Natural killer cell (primary cell): ENCODE results near the gene C19orf25. TPM values are rescaled to one million over a fixed set of nuclear protein-coding genes. Genes with fewer than 3 reads are reported as not detected.

Source experiments
- ATAC-seq, 3 donors: fragments of 150-1000 bp in 2 of 3; fragments of 200-7000 bp in 1 of 3; cut with Tn5 transposase; 1 replicate in 1 of 3; 2 replicates in 2 of 3; pipeline ENCODE4 v1.10.0; 2021; ENCODE audit warnings: mild to moderate bottlenecking in 2 of 3, moderate library complexity in 2 of 3
- DNase-seq, 2 donors: peaks; one replicate each; pipeline versions ENCODE4 v3.0.0 to v3.0.0-alpha.2; 2013 to 2021; ENCODE audit warnings: mixed read lengths in 1 of 2
- H3K27ac ChIP-seq: one replicate; pipeline ENCODE4 v1.5.1; 2013; ENCODE audit warnings: mild to moderate bottlenecking, low read length
- H3K27me3 ChIP-seq: one replicate; pipeline ENCODE4 v1.6.1; 2013; ENCODE audit warnings: low read length; ENCODE audit not compliant: control insufficient read depth, insufficient read depth
- H3K36me3 ChIP-seq: one replicate; pipeline ENCODE4 v1.6.1; 2013; ENCODE audit warnings: low read length; ENCODE audit not compliant: control insufficient read depth, insufficient read depth
- H3K4me1 ChIP-seq: one replicate; pipeline ENCODE4 v1.6.1; 2013; ENCODE audit warnings: low read length; ENCODE audit not compliant: control insufficient read depth, insufficient read depth
- H3K4me3 ChIP-seq: one replicate; pipeline ENCODE4 v1.5.1; 2013; ENCODE audit warnings: low read length
- H3K9me3 ChIP-seq: one replicate; pipeline ENCODE4 v1.6.1; 2013; ENCODE audit warnings: low read length; ENCODE audit not compliant: control insufficient read depth, insufficient read depth
- H3K27ac Mint-ChIP-seq, 2 donors: one replicate each; pipeline ENCODE4 v1.8.0; 2022; ENCODE audit warnings: mild to moderate bottlenecking in 2 of 2, mixed read lengths in 2 of 2, moderate library complexity in 1 of 2
- H3K27me3 Mint-ChIP-seq, 2 donors: one replicate each; pipeline ENCODE4 v1.8.0; 2022; ENCODE audit warnings: low read depth in 2 of 2, mixed read lengths in 2 of 2
- H3K36me3 Mint-ChIP-seq: one replicate; pipeline ENCODE4 v1.8.0; 2022; ENCODE audit warnings: mixed read lengths
- H3K4me1 Mint-ChIP-seq, 2 donors: one replicate each; pipeline ENCODE4 v1.8.0; 2022; ENCODE audit warnings: mixed read lengths in 2 of 2
- H3K4me3 Mint-ChIP-seq: one replicate; pipeline ENCODE4 v1.8.0; 2022; ENCODE audit warnings: mild to moderate bottlenecking, moderate library complexity, mixed read lengths
- H3K9me3 Mint-ChIP-seq, 2 donors: one replicate each; pipeline ENCODE4 v1.8.0; 2022; ENCODE audit warnings: mixed read lengths in 2 of 2
- WGBS: methylation state at CpG from one replicate; pipeline ENCODE4 v1.1.7; 2013; ENCODE audit warnings: missing lambda C conversion rate; ENCODE audit not compliant: insufficient coverage; 5-methylcytosine and 5-hydroxymethylcytosine counted together
- intact Hi-C: fragments of 100-400 bp; cut with micrococcal nuclease; formaldehyde crosslinking; loops from one replicate; pipeline ENCODE4 v1.14.2; 2022
- total RNA-seq, 4 donors: library from RNA; stranded (reverse); fragments of 120-200 nt in 1 of 4; gene quantifications; one replicate each; pipeline versions ENCODE4 v1.2.3 to v1.2.4, GENCODE V29; 2013 to 2022
- TF ChIP-seq, protein P1 (sequence below): fragments of 200-600 bp; IDR thresholded peaks from one replicate; pipeline ENCODE4 v1.8.0; 2022; ENCODE audit warnings: antibody characterized with exemption

Gene C19orf25
- total RNA-seq, 3 donors from 2014 or later (not counting 1 experiment from before 2014, with no cell fraction given), result 30.2 to 42.2 (median 34.3) TPM

DNA sequence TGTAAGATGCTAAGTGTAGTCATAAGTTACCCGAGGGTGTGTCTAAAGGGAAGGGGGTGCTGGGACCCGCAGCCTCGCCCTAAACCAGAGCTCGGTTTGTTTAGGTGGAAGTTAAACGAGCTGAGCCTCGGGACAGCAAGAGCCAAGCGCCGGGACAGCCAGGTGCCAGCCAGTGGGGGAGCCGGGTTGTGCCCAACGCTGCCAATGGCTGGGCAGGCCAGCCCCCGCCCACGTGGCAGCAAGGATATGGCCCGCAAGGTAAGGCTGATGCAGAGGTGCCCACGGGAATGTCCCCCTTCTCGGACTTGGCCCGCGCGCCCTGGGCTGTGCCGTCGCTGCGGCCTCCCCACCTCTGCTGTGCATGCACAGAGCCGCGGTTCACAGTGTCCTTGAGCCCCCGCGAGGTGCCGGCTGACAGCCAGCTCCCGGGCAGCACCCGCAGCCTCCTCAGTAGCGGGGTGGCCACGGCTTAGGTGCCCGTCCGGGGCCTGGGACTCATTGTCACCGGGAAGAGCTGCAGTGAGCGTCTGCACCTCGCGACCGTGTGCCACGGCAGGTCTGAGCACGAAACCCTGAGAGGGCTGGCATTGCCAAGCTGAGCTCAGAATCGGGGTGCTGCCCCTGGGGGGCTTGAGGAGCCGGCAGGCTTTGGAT lies 50.1 kb downstream of the C19orf25 start:
- DNase-seq (no peak), ATAC-seq (no peak)
- no peak overlapping the region for H3K4me3 ChIP-seq
- H3K4me3 Mint-ChIP-seq, result no peak overlapping the region
- WGBS, result 97% methylated on average over 41 of the region's 41 CpGs
- H3K9me3 Mint-ChIP-seq, result no peaks in the 10 kb centered on the region
- H3K27me3 Mint-ChIP-seq, result no peaks in the 10 kb centered on the region
- H3K27ac Mint-ChIP-seq, result no peak overlapping the region
- no peaks in the 10 kb centered on the region for H3K4me1 Mint-ChIP-seq
- H3K36me3 Mint-ChIP-seq, result no peaks in the 10 kb centered on the region
- no peaks in the 10 kb centered on the region for H3K27me3 ChIP-seq
- TF ChIP-seq, protein P1, sequence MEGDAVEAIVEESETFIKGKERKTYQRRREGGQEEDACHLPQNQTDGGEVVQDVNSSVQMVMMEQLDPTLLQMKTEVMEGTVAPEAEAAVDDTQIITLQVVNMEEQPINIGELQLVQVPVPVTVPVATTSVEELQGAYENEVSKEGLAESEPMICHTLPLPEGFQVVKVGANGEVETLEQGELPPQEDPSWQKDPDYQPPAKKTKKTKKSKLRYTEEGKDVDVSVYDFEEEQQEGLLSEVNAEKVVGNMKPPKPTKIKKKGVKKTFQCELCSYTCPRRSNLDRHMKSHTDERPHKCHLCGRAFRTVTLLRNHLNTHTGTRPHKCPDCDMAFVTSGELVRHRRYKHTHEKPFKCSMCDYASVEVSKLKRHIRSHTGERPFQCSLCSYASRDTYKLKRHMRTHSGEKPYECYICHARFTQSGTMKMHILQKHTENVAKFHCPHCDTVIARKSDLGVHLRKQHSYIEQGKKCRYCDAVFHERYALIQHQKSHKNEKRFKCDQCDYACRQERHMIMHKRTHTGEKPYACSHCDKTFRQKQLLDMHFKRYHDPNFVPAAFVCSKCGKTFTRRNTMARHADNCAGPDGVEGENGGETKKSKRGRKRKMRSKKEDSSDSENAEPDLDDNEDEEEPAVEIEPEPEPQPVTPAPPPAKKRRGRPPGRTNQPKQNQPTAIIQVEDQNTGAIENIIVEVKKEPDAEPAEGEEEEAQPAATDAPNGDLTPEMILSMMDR, result no peak
- no peaks in the 10 kb centered on the region for H3K9me3 ChIP-seq
- no peak overlapping the region for H3K27ac ChIP-seq
- intact Hi-C loops, result no loop called here
- H3K36me3 ChIP-seq, result peaks cover 65% of the 10 kb centered on the region
- H3K4me1 ChIP-seq, result no peaks in the 10 kb centered on the region

DNA sequence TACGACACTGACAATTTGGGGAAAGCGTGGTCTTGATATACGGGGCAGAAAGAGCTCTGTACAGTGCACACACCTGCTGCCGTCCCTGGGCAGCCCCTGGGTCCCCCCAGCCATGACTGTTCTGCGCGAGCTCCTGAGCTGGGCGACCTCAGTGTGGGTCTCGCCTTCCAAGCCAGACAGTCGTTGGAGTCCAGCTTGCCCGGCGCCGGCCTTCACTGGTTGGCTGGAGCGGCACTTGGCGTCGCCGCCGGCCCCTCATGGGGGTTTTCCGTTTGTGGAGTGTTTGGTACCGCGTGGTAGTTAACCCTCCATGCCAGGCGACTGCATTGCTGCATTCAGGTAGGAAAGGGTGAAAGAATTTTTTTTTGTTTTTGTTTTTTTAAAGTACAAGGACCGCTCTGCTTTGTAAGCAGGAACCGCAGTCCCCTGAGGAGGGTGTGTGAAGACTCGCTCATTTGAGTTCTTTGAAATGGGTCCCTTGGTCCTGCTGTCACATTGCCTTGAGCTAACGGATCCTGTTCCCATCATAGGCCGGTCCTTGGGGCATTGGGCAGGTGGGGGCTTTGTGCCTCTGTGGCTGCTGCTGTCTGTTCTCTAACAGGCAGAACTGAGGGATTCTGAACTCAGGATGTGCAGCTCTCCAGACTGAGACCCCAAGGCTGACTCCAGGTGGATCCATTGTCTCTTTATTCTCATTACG lies 51.6 kb downstream of the C19orf25 start:
- H3K36me3 Mint-ChIP-seq, result no peaks in the 10 kb centered on the region
- H3K4me3 Mint-ChIP-seq, result no peak overlapping the region

DNA sequence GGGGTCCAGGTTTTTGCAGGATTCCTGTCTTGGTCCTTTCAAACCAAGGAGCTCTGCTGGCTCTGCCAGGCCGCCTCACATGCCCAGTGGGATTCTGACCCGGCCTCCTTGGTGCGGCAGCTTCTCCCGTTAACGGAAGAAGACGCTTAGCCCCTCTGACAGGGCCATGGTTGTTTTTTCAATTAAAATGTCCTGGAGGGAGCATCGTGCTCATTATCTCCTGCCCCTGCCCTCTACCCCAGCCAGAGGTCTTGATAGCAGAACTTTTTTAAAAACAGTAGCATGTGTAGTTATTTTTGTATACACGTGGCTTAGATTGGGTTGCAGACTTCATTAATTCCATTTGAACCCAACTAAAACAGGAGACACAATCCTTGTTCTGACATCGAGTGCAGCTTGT lies 52.3 kb downstream of the C19orf25 start:
- H3K4me1 Mint-ChIP-seq, result peaks cover 0 to 4% of the 10 kb centered on the region in 2 donors
- H3K4me3 Mint-ChIP-seq, result no peak overlapping the region
- H3K27me3 Mint-ChIP-seq, result no peaks in the 10 kb centered on the region
- Histone ChIP-seq H3K4me1 (no peaks in the 10 kb centered on the region), H3K9me3 (no peaks in the 10 kb centered on the region), H3K36me3 (peaks cover 64% of the 10 kb centered on the region), H3K4me3 (no peak overlapping the region), H3K27ac (no peak overlapping the region), H3K27me3 (no peaks in the 10 kb centered on the region)
- H3K9me3 Mint-ChIP-seq, result no peaks in the 10 kb centered on the region
- H3K36me3 Mint-ChIP-seq, result no peaks in the 10 kb centered on the region
- WGBS, result 93% methylated on average over 9 of the region's 9 CpGs
- DNase-seq (no peak), ATAC-seq (no peak)
- no peak overlapping the region for H3K27ac Mint-ChIP-seq
- intact Hi-C loops, result no loop called here
- TF ChIP-seq, protein P1, result no peak

More for the DNA sequence above, 51.6 kb downstream of the C19orf25 start:
- WGBS, result 93% methylated on average over 27 of the region's 27 CpGs
- Histone ChIP-seq H3K9me3 (no peaks in the 10 kb centered on the region), H3K27me3 (no peaks in the 10 kb centered on the region), H3K27ac (no peak overlapping the region), H3K4me1 (no peaks in the 10 kb centered on the region), H3K4me3 (no peak overlapping the region), H3K36me3 (peaks cover 64% of the 10 kb centered on the region)
- peaks cover 0 to 4% of the 10 kb centered on the region in 2 donors for H3K4me1 Mint-ChIP-seq
- DNase-seq (no peak), ATAC-seq (no peak)
- TF ChIP-seq, protein P1, result no peak
- no peaks in the 10 kb centered on the region for H3K27me3 Mint-ChIP-seq
- intact Hi-C loops, result no loop called here
- no peak overlapping the region for H3K27ac Mint-ChIP-seq
- no peaks in the 10 kb centered on the region for H3K9me3 Mint-ChIP-seq
